ENCODE results near the gene CNOT4. TPM values are rescaled to one million over a fixed set of nuclear protein-coding genes. Genes with fewer than 3 reads are reported as not detected.

CNOT4 gene
- total RNA-seq, 1 donor from 2014 or later, result 26.3 TPM

DNA sequence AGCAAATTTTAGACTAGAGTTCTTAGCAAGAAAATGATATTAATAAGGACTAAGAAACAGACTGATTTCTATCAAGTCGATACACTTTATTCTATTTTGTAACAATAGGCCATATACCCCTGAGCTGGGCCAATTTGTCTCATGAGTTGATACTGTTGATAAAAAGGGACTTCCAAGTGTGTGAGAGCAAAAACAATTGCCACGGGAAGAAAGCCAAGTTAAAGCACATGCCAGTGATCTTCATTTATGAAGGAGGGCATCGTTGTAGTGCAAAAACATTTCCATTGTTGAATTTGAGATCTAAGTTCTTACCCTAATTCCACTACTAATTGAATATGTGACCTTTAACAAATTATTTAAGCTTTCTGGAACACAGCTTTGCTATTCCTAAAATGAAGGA is 119.9 kb downstream of the CNOT4 start:
- intact Hi-C loops (cut with micrococcal nuclease), result no loop called here
- Mint-ChIP-seq H3K36me3 (ENCODE audit: low read depth) (peaks cover 16% of the 10 kb centered on the region), H3K9me3 (no peaks in the 10 kb centered on the region), H3K27me3 (no peaks in the 10 kb centered on the region), H3K27ac (no peak overlapping the region), H3K4me3 (no peak overlapping the region), H3K4me1 (no peaks in the 10 kb centered on the region)
- no peak for DNase-seq

- intact Hi-C loops (cut with micrococcal nuclease), result no loop called here
- no peak overlapping the region for H3K27ac Mint-ChIP-seq
- H3K27me3 Mint-ChIP-seq, result no peaks in the 10 kb centered on the region
- no peak overlapping the region for H3K4me3 Mint-ChIP-seq
- no peaks in the 10 kb centered on the region for H3K9me3 Mint-ChIP-seq
- DNase-seq, result no peak
- H3K4me1 Mint-ChIP-seq, result no peaks in the 10 kb centered on the region
- peaks cover 10% of the 10 kb centered on the region for H3K36me3 Mint-ChIP-seq (ENCODE audit: low read depth)
These were observed 121.3 kb downstream of the CNOT4 start for GRCh38 chr7:135388616-135389015.

DNA sequence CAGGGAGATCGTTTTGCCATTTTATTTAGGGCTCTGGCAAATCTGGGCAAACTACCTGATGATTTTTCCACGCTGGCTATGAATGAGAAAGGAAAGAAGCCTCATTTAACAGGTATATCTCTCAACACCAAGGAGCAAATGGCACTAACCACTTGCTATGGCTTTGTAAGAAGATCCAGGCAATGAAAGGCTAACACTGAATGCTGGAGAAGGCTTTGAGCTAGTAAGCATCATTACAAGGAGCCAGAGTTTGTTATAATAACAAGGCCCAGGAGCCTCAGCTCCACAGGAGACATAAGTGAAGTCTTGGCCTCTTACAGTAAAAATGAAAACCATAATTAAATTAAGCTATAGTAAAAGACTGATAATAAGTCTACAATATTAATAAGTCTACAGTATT is 123.1 kb downstream of the CNOT4 start:
- no peaks in the 10 kb centered on the region for H3K4me1 Mint-ChIP-seq
- no peak overlapping the region for H3K27ac Mint-ChIP-seq
- intact Hi-C loops (cut with micrococcal nuclease), result no loop called here
- no peaks in the 10 kb centered on the region for H3K9me3 Mint-ChIP-seq
- H3K27me3 Mint-ChIP-seq, result no peaks in the 10 kb centered on the region
- peaks cover 6% of the 10 kb centered on the region for H3K36me3 Mint-ChIP-seq (ENCODE audit: low read depth)
- H3K4me3 Mint-ChIP-seq, result no peak overlapping the region
- DNase-seq, result no peak

- no peaks in the 10 kb centered on the region for H3K4me1 Mint-ChIP-seq
- H3K36me3 Mint-ChIP-seq (ENCODE audit: low read depth), result peaks cover 6% of the 10 kb centered on the region
- H3K27ac Mint-ChIP-seq, result no peak overlapping the region
- H3K27me3 Mint-ChIP-seq, result no peaks in the 10 kb centered on the region
- intact Hi-C loops (cut with micrococcal nuclease), result no loop called here
- no peak overlapping the region for H3K4me3 Mint-ChIP-seq
- no peaks in the 10 kb centered on the region for H3K9me3 Mint-ChIP-seq
- no peak for DNase-seq
These were observed 123.7 kb downstream of the CNOT4 start for GRCh38 chr7:135386181-135386580.

- intact Hi-C loops (cut with micrococcal nuclease), result no loop called here
- Mint-ChIP-seq H3K27me3 (no peaks in the 10 kb centered on the region), H3K4me1 (no peaks in the 10 kb centered on the region), H3K9me3 (no peaks in the 10 kb centered on the region), H3K36me3 (ENCODE audit: low read depth) (peaks cover 6% of the 10 kb centered on the region), H3K27ac (no peak overlapping the region), H3K4me3 (no peak overlapping the region)
- no peak for DNase-seq
These were observed 124.7 kb downstream of the CNOT4 start for GRCh38 chr7:135385209-135385608.

DNA sequence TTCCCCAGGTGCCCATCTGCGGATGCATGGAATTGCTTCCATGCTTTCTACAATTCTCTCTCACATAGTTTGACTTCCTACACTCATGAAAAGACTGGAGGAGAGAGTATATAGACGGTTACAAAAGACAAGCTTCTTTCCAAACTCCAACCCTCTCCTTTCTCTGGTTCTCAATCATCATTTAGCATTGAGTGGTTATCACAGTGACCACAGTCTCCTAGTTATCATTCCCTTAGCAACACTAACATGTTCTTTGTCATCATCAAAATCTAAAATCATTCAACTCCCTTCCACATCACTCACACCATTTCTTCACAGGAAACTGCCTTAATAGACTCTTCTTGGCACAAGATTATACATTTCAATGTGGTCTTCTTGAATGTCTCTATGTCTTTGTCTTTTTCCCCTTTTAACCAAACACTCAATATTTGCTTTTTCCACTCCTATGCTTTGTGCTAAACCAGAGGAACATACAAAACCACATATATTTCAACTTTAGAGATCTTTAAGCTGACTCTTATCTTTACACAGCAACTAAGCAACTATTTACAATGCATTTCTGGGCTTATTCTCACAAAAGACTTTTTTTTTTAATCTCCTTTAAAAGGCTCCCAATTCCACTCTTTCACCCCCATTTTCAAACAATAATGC is 126.3 kb downstream of the CNOT4 start:
- no peak for DNase-seq
- H3K27me3 Mint-ChIP-seq, result no peaks in the 10 kb centered on the region
- intact Hi-C loops (cut with micrococcal nuclease), result no loop called here
- no peak overlapping the region for H3K27ac Mint-ChIP-seq
- no peak overlapping the region for H3K4me3 Mint-ChIP-seq
- no peaks in the 10 kb centered on the region for H3K4me1 Mint-ChIP-seq
- no peaks in the 10 kb centered on the region for H3K9me3 Mint-ChIP-seq
- peaks cover 6% of the 10 kb centered on the region for H3K36me3 Mint-ChIP-seq (ENCODE audit: low read depth)

- no peaks in the 10 kb centered on the region for H3K4me1 Mint-ChIP-seq
- H3K9me3 Mint-ChIP-seq, result no peaks in the 10 kb centered on the region
- no peak overlapping the region for H3K4me3 Mint-ChIP-seq
- no peaks in the 10 kb centered on the region for H3K27me3 Mint-ChIP-seq
- H3K27ac Mint-ChIP-seq, result no peak overlapping the region
- peaks cover 5% of the 10 kb centered on the region for H3K36me3 Mint-ChIP-seq (ENCODE audit: low read depth)
- DNase-seq, result no peak
- intact Hi-C loops (cut with micrococcal nuclease), result no loop called here
These were observed 127.7 kb downstream of the CNOT4 start for GRCh38 chr7:135382173-135382572.

GRCh38 chr7:135381369-135381768 is 128.5 kb downstream of the CNOT4 start:
- Mint-ChIP-seq H3K4me3 (no peak overlapping the region), H3K9me3 (no peaks in the 10 kb centered on the region), H3K27ac (no peak overlapping the region), H3K27me3 (no peaks in the 10 kb centered on the region), H3K36me3 (ENCODE audit: low read depth) (peaks cover 2% of the 10 kb centered on the region), H3K4me1 (no peaks in the 10 kb centered on the region)
- intact Hi-C loops (cut with micrococcal nuclease), result no loop called here
- no peak for DNase-seq

GRCh38 chr7:135380351-135380750 is 129.6 kb downstream of the CNOT4 start:
- intact Hi-C loops (cut with micrococcal nuclease), result no loop called here

GRCh38 chr7:135377171-135377570 is 132.7 kb downstream of the CNOT4 start:
- no peaks in the 10 kb centered on the region for H3K27me3 Mint-ChIP-seq
- H3K27ac Mint-ChIP-seq, result no peak overlapping the region
- DNase-seq, result no peak
- no peaks in the 10 kb centered on the region for H3K9me3 Mint-ChIP-seq
- peaks cover 3% of the 10 kb centered on the region for H3K4me1 Mint-ChIP-seq
- H3K36me3 Mint-ChIP-seq (ENCODE audit: low read depth), result peaks cover 4% of the 10 kb centered on the region
- no peak overlapping the region for H3K4me3 Mint-ChIP-seq
- intact Hi-C loops (cut with micrococcal nuclease), result no loop called here

More at GRCh38 chr7:135380351-135380750, 129.6 kb downstream of the CNOT4 start:
- Mint-ChIP-seq H3K4me1 (peaks cover 3% of the 10 kb centered on the region), H3K9me3 (no peaks in the 10 kb centered on the region), H3K27ac (no peak overlapping the region), H3K4me3 (no peak overlapping the region), H3K36me3 (ENCODE audit: low read depth) (peaks cover 2% of the 10 kb centered on the region), H3K27me3 (no peaks in the 10 kb centered on the region)
- no peak for DNase-seq

DNA sequence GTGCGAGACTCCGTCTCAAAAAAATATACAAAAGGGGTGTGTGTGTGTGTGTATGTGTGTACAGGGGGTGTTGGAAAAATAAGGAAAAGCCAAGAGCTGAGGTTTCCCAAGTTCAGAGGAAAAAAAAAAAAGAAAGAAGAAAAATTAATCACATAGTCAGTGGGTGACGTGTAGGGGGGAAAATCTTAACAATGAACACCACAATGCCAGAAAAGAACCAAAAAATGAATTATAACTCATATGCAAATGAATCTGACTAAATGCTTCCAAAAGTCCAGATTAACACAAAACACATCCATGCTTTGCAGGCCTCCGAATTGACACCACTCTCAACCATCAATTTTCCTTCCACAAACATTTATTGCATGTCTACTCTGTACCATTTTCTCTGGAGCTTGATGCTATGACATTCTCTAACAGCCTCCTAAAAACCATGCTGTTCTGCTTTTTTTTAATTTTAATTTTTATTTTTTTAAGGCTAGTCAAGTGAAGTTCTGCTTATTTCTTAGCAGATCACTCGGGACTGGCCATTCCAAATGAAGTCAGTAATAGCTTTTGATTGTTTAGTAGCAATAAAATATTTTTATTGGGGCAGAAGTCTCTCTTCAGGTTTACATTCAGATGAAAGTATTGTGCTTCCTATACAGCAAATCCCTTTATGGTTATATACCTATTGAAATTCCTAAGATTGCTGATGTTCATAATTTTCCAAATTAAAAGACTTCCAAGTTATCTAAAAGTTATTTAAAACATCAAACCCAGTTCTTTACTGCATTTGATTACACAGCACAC is 133.8 kb downstream of the CNOT4 start:
- intact Hi-C loops (cut with micrococcal nuclease), result no loop called here
- H3K27ac Mint-ChIP-seq, result no peak overlapping the region

GRCh38 chr7:135374736-135375135 is 135.2 kb downstream of the CNOT4 start:
- no peak for DNase-seq
- H3K27ac Mint-ChIP-seq, result no peak overlapping the region
- H3K36me3 Mint-ChIP-seq (ENCODE audit: low read depth), result peaks cover 6% of the 10 kb centered on the region
- no peaks in the 10 kb centered on the region for H3K9me3 Mint-ChIP-seq
- intact Hi-C loops (cut with micrococcal nuclease), result no loop called here
- H3K27me3 Mint-ChIP-seq, result no peaks in the 10 kb centered on the region
- no peak overlapping the region for H3K4me3 Mint-ChIP-seq
- H3K4me1 Mint-ChIP-seq, result peaks cover 3% of the 10 kb centered on the region

More for the DNA sequence above, 133.8 kb downstream of the CNOT4 start:
- peaks cover 3% of the 10 kb centered on the region for H3K4me1 Mint-ChIP-seq
- H3K4me3 Mint-ChIP-seq, result no peak overlapping the region
- DNase-seq, result no peak
- H3K36me3 Mint-ChIP-seq (ENCODE audit: low read depth), result peaks cover 6% of the 10 kb centered on the region
- no peaks in the 10 kb centered on the region for H3K27me3 Mint-ChIP-seq
- H3K9me3 Mint-ChIP-seq, result no peaks in the 10 kb centered on the region

GRCh38 chr7:135372222-135372621 is 137.7 kb downstream of the CNOT4 start:
- H3K27ac Mint-ChIP-seq, result no peak overlapping the region
- peaks cover 4% of the 10 kb centered on the region for H3K36me3 Mint-ChIP-seq (ENCODE audit: low read depth)
- H3K27me3 Mint-ChIP-seq, result no peaks in the 10 kb centered on the region
- no peak overlapping the region for H3K4me3 Mint-ChIP-seq
- intact Hi-C loops (cut with micrococcal nuclease), result no loop called here
- DNase-seq, result no peak
- peaks cover 5% of the 10 kb centered on the region for H3K4me1 Mint-ChIP-seq
- H3K9me3 Mint-ChIP-seq, result no peaks in the 10 kb centered on the region

DNA sequence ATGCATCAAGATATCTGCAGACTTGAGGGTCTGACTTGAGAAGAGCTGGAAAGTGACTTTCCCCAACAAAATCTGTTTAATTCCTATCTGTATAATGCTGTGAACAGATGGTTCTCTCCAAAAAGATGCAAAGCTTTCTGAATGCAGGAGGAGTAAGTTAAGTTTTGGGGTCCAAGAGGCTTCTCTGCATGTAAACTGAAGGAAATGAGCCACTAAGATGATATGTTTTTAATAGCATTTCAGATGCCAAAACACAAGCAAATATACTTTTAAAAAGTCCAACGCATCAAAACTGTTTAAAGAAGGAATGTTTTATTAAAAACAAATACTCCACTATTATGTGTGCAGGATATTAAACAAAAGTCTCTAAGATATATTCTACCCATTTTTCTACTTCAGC is 139.2 kb downstream of the CNOT4 start:
- intact Hi-C loops (cut with micrococcal nuclease), result no loop called here
- Mint-ChIP-seq H3K27me3 (no peaks in the 10 kb centered on the region), H3K4me1 (peaks cover 3% of the 10 kb centered on the region), H3K9me3 (no peaks in the 10 kb centered on the region), H3K27ac (no peak overlapping the region), H3K36me3 (ENCODE audit: low read depth) (peaks cover 4% of the 10 kb centered on the region), H3K4me3 (no peak overlapping the region)
- no peak for DNase-seq

All from activated CD4-positive, alpha-beta T cell treated with anti-CD3 and anti-CD28 coated beads, Interleukin-2, amount 10 ng/mL, durations not matched to agents 24 days and 14 days (primary cell).